HepG2 (cell line): ENCODE data around the gene CEP68. TPM values are rescaled to one million over a fixed set of nuclear protein-coding genes. Genes with fewer than 3 reads are reported as not detected.

Experiments
- AGO2 ChIP-seq: fragments of 200-400 bp; formaldehyde crosslinking; optimal IDR thresholded peaks from 2 replicates; pipeline ENCODE3; 2017; ENCODE audit warnings: mild to moderate bottlenecking, low read depth, low read length, moderate library complexity
- CTCF ChIP-seq: sonication (generic); formaldehyde crosslinking; IDR thresholded peaks from 2 replicates; pipeline ENCODE4 v1.5.0; 2020; ENCODE audit warnings: mild to moderate bottlenecking, missing genetic modification reagents, moderate library complexity
- MAFG ChIP-seq: sonication (generic); formaldehyde crosslinking; IDR thresholded peaks from 2 replicates; pipeline ENCODE4 v1.5.1; 2020; ENCODE audit warnings: mild to moderate bottlenecking, missing genetic modification reagents
- MEIS1 ChIP-seq: sonication (generic); formaldehyde crosslinking; IDR thresholded peaks from 2 replicates; pipeline ENCODE4 v1.9.0; 2021; ENCODE audit warnings: mild to moderate bottlenecking, missing genetic modification reagents, moderate library complexity, borderline replicate concordance
- TAF1 ChIP-seq: sonication (generic); formaldehyde crosslinking; IDR thresholded peaks from 2 replicates; pipeline ENCODE4 v1.4.0; 2020; ENCODE audit warnings: missing genetic modification reagents
- ZNF24 ChIP-seq: fragments of 450-650 bp; IDR thresholded peaks from 2 replicates; pipeline ENCODE4 v1.6.1; 2017; ENCODE audit warnings: antibody characterized with exemption, mild to moderate bottlenecking
- ZNF550 ChIP-seq: sonication (generic); formaldehyde crosslinking; IDR thresholded peaks from 2 replicates; pipeline ENCODE4 v1.4.0; 2020; ENCODE audit warnings: mild to moderate bottlenecking, missing genetic modification reagents, borderline replicate concordance
- ZNF775 ChIP-seq: sonication (generic); formaldehyde crosslinking; IDR thresholded peaks from 2 replicates; pipeline ENCODE4 v1.4.0; 2020; ENCODE audit warnings: missing genetic modification reagents, mild to moderate bottlenecking, moderate library complexity, borderline replicate concordance
- ZNF891 ChIP-seq: sonication (generic); formaldehyde crosslinking; IDR thresholded peaks from 2 replicates; pipeline ENCODE4 v1.5.0; 2020; ENCODE audit warnings: mild to moderate bottlenecking, missing genetic modification reagents
- ZSCAN31 ChIP-seq: sonication (generic); formaldehyde crosslinking; IDR thresholded peaks from 2 replicates; pipeline ENCODE4 v1.5.0; 2020; ENCODE audit warnings: low read depth, mild to moderate bottlenecking, missing genetic modification reagents
- polyA plus RNA-seq, 8 experiments: library from polyadenylated mRNA; depleted of rRNA in 3 of 8; stranded (reverse) in 7 of 8; unstranded in 1 of 8; fragments of >200 nt; fragmentation: Illumina TruSeq in 4 of 8; extraction: Trizol in 4 of 8; gene quantifications; 2 replicates each; pipeline versions ENCODE4 v1.2.1 to v1.2.3, GENCODE V29; 2011 to 2016; ENCODE audit warnings: low read depth in 4 of 8, missing spikeins in 1 of 8, mixed read lengths in 1 of 8; ENCODE audit not compliant: insufficient read depth in 1 of 8
- total RNA-seq, 5 experiments: library from RNA; depleted of rRNA; stranded (reverse); fragments of >200 nt; fragmentation: Illumina TruSeq; extraction: Trizol; gene quantifications; 2 replicates each; pipeline ENCODE4 v1.2.3, GENCODE V29; 2016; ENCODE audit warnings: low read depth in 1 of 5
- TF ChIP-seq, protein P1 (sequence below): IDR thresholded peaks from 2 replicates; pipeline ENCODE4 v1.6.1; 2016; ENCODE audit warnings: mild to moderate bottlenecking, missing biosample characterization, missing genetic modification reagents

The CEP68 gene
- total and polyA plus RNA-seq, 2 of the 13 experiments (the other 11 are each of a cell fraction or from before 2014, with no cell fraction given), result 5.7 to 9.3 TPM

DNA sequence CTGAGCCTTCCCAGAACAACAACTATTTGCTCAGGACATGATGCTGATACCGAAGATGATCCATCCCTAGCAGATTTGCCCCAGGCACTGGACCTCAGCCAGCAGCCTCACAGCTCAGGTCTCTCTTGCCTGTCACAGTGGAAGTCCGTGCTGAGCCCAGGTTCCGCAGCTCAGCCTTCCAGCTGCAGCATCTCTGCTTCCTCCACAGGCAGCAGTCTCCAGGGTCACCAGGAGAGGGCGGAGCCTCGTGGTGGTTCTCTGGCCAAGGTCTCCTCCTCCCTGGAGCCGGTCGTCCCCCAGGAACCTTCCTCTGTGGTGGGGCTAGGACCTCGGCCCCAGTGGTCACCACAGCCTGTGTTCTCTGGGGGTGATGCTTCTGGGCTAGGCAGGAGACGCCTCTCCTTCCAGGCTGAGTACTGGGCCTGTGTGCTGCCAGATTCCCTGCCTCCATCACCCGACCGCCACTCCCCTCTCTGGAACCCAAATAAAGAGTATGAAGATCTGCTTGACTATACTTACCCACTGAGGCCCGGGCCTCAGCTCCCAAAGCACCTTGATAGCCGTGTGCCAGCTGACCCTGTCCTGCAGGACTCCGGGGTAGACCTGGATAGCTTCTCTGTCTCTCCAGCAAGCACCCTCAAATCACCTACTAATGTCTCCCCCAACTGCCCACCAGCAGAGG is 15.4 kb downstream of the CEP68 start (continued):
- TF ChIP-seq CTCF, result peak; percentile 51
- no peak for TF ChIP-seq ZNF775 (CRISPR knock-in tag)
- TF ChIP-seq, protein P1, sequence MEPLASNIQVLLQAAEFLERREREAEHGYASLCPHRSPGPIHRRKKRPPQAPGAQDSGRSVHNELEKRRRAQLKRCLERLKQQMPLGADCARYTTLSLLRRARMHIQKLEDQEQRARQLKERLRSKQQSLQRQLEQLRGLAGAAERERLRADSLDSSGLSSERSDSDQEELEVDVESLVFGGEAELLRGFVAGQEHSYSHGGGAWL (CRISPR knock-in tag), result no peak
- 0 out of 2 replicates have a peak, but pooled peaks have one; percentile 53 for TF ChIP-seq ZNF891 (CRISPR knock-in tag)
- TF ChIP-seq TAF1, result no peak
- TF ChIP-seq MAFG, result no peak
- peak; percentile 74 for TF ChIP-seq AGO2
- TF ChIP-seq MEIS1, result 0 out of 2 replicates have a peak, but pooled peaks have one; percentile 28
- no peak for TF ChIP-seq ZNF550 (CRISPR knock-in tag)
- no peak for TF ChIP-seq ZSCAN31 (CRISPR knock-in tag)
- no peak for TF ChIP-seq ZNF24
